ENCODE results near the gene CLEC16A. TPM values are rescaled to one million over a fixed set of nuclear protein-coding genes. Genes with fewer than 3 reads are reported as not detected.

Gene CLEC16A, protein sequence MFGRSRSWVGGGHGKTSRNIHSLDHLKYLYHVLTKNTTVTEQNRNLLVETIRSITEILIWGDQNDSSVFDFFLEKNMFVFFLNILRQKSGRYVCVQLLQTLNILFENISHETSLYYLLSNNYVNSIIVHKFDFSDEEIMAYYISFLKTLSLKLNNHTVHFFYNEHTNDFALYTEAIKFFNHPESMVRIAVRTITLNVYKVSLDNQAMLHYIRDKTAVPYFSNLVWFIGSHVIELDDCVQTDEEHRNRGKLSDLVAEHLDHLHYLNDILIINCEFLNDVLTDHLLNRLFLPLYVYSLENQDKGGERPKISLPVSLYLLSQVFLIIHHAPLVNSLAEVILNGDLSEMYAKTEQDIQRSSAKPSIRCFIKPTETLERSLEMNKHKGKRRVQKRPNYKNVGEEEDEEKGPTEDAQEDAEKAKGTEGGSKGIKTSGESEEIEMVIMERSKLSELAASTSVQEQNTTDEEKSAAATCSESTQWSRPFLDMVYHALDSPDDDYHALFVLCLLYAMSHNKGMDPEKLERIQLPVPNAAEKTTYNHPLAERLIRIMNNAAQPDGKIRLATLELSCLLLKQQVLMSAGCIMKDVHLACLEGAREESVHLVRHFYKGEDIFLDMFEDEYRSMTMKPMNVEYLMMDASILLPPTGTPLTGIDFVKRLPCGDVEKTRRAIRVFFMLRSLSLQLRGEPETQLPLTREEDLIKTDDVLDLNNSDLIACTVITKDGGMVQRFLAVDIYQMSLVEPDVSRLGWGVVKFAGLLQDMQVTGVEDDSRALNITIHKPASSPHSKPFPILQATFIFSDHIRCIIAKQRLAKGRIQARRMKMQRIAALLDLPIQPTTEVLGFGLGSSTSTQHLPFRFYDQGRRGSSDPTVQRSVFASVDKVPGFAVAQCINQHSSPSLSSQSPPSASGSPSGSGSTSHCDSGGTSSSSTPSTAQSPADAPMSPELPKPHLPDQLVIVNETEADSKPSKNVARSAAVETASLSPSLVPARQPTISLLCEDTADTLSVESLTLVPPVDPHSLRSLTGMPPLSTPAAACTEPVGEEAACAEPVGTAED
- total RNA-seq (2022; extraction: Qiagen RNA extraction) = 9.5 to 12.2 TPM (median 10.6 TPM) in 5 replicates

DNA sequence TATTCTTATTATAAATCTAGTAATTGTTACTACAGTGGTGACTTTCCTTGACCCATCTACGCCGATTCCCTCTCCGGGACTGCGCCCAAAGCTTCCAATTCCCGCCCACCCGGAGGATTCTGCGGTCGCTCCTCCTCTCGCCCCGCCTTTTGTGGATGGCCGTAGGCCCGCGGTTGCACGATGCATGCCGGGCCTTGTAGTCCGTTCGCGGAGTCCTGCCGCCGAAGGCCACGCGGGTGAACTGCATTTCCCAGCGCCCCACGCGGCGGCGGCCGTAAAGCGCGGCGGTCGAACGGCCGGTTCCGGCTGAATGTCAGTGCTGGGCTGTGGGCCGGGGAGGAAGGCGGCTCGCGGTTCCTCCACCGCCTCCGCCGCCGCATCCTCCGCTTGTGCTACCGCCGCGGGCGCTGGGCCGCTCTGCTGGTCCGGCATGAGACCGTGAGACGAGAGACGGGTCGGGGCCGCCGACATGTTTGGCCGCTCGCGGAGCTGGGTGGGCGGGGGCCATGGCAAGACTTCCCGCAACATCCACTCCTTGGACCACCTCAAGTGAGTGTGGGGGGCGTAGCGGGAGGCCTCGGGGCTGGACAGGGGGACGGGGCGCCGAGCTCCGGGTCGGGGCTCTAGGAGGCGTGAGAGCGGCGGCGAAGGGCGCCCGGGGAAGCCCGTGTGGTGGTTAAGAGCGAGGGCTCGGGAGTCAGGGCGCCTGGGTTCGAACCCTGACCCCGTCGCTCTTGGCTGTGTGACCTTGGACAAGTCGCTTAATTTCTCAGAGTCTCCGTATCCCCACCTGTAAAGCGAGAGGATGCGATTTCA, at the start of gene CLEC16A:
TSS of gene CLEC16A (plus strand) at position 316 of the 816 bp plus-strand sequence. CDS start at position 470, 154 bp downstream.

DNA sequence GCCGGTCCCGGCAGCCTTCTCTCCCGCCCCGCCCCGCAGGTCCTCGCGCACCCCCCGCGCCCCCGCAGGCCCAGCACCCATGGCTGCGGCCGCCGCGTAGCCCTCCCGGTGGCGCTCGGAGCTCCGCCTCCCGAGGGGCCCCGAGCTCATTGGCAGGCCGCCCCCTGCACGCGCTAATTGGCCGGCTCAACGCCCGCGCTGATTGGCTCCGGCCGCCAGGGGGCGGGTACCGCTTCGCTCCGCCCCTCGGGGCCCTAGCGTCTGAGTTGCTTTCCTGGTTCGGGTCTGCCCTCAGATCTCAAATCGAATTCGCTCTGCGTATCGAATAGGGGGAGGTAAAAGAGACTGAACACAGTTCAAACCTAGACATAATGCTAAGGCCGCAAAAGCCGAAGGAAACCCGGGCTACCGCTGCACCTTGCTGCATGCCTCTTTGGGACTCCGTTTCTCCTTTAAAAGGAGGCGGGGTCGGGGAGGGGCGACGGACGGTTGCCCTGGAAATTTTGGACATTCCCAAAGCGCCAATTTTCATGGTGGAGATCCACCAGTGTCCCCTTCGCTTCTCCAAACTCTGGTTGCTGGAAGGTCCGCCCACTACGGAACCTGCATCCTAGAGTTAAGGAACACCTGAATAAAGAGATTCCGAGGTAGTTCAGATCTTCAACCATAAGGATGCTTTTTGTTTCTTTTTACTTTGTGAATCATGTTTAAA, 1.9 kb upstream of the CLEC16A start, which contains the start of gene DEXI:
TSS of gene DEXI (minus strand) at position 117 of the 712 bp plus-strand sequence. CDS start 463 bp downstream, outside the sequence.

Other genes starting within 250 kb of the CLEC16A start
- gene TEKT5, start 249.6 kb upstream of the CLEC16A start, total RNA-seq (2022; extraction: Qiagen RNA extraction) = 0.08 to 0.17 TPM (median 0.16 TPM) in 3 of 5 replicates, not detected in the others
- gene NUBP1, start 200.7 kb upstream of the CLEC16A start, total RNA-seq (2022; extraction: Qiagen RNA extraction) = 43.3 to 47.9 TPM (median 46.8 TPM) in 5 replicates
- 0.08 to 0.18 TPM (median 0.13 TPM) in 5 replicates for gene TVP23A, start 125.8 kb upstream of the CLEC16A start, total RNA-seq (2022; extraction: Qiagen RNA extraction)
- 0.03 to 0.15 TPM (median 0.13 TPM) in 5 replicates for gene CIITA, start 67.4 kb upstream of the CLEC16A start, total RNA-seq (2022; extraction: Qiagen RNA extraction)
- gene DEXI, start 2.1 kb upstream of the CLEC16A start, total RNA-seq (2022; extraction: Qiagen RNA extraction) = 38.2 to 45.0 TPM (median 42.1 TPM) in 5 replicates